A549 treated with AZD2906 at 1 μM for 4 hours (cell line): ENCODE results near the gene CFD. TPM values are rescaled to one million over a fixed set of nuclear protein-coding genes. Genes with fewer than 3 reads are reported as not detected.

Source experiments
- total RNA-seq: library from RNA; stranded (reverse); fragments of 200-300 nt; extraction: Qiagen RNA extraction; gene quantifications from 5 replicates; pipeline ENCODE4 v1.2.3, GENCODE V29; 2022

CFD gene
- 10.6 to 25.0 TPM (median 22.7 TPM) in 5 replicates for total RNA-seq

DNA sequence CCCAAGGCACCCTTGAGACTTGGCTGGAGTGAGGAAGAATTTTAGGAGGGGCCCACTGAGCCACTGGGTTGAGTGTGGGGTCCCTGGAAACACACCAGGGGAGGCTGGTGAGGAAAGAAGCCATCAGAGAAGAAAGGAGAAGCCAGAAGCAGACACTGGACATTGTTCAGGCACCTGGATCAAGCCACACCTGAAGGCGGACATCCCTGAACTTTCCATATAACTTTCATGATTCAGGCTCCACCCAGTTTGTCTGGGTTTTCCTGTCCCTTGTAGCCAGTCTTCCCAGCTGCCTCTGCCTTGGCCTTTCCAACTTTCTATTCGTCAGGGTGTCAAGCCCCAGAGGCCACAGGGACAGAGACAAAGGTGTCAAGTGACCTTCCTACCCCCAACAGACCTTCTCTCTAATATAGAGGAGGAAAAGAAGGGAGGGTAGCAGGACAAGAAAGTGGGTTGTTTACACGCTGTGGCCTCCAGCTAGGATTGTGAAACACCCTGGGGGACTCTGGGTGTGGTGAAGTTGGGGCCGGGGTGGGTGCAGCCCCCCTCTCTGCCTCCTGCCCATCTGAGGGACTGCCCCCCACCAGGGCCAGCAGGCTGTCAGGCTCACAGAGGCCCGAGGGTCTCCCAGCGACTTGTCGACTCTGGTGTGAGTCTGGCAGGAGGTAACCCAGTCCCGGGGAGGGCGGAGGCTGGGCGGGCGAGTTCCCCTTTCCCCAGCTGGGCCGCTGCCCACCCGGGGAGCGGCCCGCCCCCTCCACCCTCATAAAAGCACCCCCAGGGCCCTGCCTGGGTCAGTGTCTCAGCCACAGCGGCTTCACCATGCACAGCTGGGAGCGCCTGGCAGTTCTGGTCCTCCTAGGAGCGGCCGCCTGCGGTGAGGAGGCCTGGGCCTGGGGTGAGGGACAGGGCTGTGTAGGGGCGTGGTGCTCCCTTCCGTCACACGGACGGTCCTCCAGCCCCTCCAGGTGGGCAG lies at the start of gene CFD:
CFD (plus strand) TSS at position 797 of the 976 bp plus-strand sequence; CDS start at position 823, 26 bp downstream.

DNA sequence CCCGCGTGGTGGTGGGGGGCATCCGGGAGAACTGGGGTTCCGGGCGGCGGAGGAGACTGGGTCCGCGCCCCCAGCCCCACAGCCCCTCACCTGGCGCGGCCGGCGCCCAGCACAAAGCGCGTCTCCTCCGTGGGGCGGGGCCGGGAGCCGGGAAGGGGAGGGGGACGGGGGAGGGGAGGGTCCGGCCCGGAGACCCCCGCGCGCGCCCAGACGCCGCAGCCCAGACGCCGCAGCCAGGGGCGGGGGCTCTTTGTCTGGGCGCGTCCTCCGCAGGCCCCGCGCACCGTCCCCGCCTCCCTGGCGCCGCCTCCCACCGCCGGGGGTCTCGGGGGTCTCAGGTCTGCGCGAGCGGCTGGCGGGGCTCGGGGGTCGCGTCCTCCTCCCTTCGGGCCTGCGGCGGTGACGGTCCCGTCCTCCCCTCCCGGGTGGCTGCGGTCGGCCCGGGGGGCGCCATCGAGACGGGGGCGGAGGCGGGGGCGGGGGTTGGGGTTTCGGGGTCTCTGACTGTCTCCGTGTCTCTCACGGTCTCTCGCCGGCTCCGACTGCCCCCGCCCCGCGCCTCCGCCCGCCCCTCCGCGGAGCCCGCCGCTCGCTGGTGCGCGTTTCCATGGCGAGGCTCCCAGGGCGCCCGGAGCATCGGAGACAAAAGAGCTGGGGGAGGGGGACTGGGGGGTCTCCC lies 37.5 kb upstream of the CFD start, which contains the start of gene PLPPR3:
PLPPR3 (minus strand) TSS at position 131 of the 679 bp plus-strand sequence. CDS start 396 bp downstream, outside the sequence.

DNA sequence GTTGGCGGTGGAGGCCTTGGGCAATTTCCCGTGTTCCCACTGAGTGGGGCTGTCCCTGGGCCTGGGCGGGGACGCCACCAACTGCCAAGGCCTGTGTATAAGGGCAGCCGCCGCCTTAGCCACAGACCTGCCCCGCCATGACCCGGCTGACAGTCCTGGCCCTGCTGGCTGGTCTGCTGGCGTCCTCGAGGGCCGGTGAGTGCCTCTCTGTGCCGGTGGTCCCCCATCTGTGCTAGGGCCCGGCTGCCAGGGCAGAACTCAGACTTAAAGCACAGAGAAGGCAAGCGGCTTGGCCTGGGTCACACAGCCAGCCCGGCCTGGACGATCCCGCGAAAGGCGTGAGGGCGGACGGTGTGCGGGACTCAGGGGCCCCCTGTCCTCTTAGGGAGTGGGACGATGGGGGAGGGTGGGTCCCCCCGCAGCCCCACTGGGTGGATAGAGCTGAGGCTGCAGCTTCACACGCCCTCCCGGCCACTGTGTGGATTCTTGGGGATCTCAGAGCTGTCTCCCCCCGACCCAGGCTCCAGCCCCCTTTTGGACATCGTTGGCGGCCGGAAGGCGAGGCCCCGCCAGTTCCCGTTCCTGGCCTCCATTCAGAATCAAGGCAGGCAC lies 31.6 kb upstream of the CFD start, which contains the start of gene AZU1:
AZU1 (plus strand) TSS at position 128 of the 612 bp plus-strand sequence; CDS start at position 138, 10 bp downstream.

DNA sequence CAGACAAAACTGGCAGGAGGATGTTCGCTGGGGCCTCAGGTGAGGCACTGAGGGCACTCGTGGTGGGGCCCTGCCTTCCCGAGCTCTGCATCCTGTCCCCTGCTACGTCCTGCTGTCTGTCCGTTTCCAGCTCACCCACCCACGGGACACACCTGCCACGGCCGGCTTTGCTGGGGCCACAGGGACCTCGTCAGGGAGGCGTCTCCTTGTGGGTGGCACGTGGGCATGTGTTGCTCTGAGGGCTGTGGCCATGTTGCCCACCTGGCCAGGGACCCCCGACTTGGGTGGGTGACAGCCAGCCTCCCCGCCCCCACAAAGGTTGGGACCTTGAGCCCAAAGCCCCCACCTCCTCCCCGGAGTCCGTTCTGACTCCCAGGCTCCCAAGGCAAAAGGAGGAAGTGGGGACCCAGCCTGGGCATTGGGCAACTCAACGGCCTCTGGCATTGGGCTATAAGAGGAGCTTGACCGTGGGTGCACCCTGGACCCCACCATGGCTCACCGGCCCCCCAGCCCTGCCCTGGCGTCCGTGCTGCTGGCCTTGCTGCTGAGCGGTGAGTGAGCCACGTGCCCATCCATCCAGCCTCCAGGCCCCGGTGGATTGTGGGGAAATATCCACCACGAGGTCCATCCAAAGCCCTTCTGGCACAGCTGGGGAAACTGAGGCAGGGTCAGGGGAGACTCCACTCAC lies 18.8 kb upstream of the CFD start, which contains the start of gene PRTN3:
PRTN3 (plus strand) TSS at position 481 of the 688 bp plus-strand sequence; CDS start at position 491, 10 bp downstream.

DNA sequence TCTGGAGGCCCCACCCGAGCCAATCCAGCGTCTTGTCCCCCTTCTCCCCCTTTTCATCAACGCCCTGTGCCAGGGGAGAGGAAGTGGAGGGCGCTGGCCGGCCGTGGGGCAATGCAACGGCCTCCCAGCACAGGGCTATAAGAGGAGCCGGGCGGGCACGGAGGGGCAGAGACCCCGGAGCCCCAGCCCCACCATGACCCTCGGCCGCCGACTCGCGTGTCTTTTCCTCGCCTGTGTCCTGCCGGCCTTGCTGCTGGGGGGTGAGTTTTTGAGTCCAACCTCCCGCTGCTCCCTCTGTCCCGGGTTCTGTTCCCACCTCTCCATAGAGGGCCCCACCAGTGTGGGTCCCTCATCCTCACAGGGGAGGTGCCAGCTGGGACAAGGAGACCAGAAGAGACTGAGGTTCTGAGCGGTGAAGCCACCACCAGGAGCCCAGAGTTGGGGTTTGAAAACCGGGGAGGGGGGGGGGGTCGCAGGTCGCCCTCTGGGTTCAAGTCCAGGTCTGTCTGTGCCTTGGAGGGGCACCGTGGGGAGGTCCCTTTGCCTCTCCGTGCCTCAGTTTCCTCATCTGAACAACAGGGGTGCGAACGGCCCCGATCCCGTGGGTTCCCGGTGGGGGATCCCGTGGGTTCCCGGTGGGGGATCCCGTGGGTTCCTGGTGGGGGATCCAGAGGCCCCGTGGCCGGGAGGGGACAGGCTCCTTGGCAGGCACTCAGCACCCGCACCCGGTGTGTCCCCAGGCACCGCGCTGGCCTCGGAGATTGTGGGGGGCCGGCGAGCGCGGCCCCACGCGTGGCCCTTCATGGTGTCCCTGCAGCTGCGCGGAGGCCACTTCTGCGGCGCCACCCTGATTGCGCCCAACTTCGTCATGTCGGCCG lies 7.1 kb upstream of the CFD start, which contains the start of gene ELANE:
ELANE (plus strand) TSS at position 168 of the 878 bp plus-strand sequence; CDS start at position 194, 26 bp downstream.

DNA sequence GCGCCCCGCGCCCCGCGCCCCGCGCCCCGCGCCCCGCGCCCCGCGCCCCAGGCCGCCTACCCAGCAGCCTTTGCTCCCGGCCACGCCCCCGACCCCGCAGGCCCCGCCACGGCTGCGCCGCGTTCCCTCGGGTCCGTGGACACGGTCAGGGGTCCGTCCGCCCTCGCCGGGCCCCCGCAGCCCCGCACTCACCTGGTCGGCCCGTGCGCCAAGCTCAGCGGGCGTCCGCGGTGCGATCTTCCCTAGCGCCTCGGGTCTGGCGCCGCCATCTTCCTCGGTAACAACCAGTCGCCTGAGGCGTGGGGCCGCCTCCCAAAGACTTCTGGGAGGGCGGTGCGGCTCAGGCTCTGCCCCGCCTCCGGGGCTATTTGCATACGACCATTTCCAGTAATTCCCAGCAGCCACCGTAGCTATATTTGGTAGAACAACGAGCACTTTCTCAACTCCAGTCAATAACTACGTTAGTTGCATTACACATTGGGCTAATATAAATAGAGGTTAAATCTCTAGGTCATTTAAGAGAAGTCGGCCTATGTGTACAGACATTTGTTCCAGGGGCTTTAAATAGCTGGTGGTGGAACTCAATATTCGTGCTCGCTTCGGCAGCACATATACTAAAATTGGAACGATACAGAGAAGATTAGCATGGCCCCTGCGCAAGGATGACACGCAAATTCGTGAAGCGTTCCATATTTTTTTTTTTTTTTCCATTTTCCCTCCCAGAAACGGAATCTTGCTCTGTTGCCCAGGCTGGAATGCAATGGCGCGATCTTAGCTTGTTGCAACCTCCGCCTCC lies 33.6 kb downstream of the CFD start, which contains the start of the genes MED16 and RNU6-9:
MED16 (minus strand) TSS at position 294 of the 796 bp plus-strand sequence. CDS start 2,056 bp downstream, outside the sequence.
RNU6-9 (plus strand) TSS at position 591 of the 796 bp plus-strand sequence.

Other genes starting within 250 kb of the CFD start
- 63.3 to 94.7 TPM (median 88.7 TPM) in 5 replicates for gene POLRMT, start 226.1 kb upstream of the CFD start, total RNA-seq
- gene FGF22, start 219.8 kb upstream of the CFD start, total RNA-seq, result 0.46 to 0.82 TPM (median 0.66 TPM) in 5 replicates
- gene RNF126, start 196.4 kb upstream of the CFD start, total RNA-seq, result 54.8 to 75.9 TPM (median 73.1 TPM) in 5 replicates
- 217 to 278 TPM (median 258 TPM) in 5 replicates for gene FSTL3, start 183.3 kb upstream of the CFD start, total RNA-seq
- gene PRSS57, start 164.2 kb upstream of the CFD start, total RNA-seq, result 0.17 to 0.18 TPM in 2 of 5 replicates, not detected in the others
- 11.4 to 15.5 TPM (median 14.4 TPM) in 5 replicates for gene PALM, start 150.7 kb upstream of the CFD start, total RNA-seq
- 67.9 to 84.4 TPM (median 83.1 TPM) in 5 replicates for gene MISP, start 108.6 kb upstream of the CFD start, total RNA-seq
- gene PTBP1, start 62.2 kb upstream of the CFD start, total RNA-seq, result 194 to 234 TPM (median 198 TPM) in 5 replicates
- 3.1 to 5.0 TPM (median 4.7 TPM) in 5 replicates for gene PLPPR3, start 37.7 kb upstream of the CFD start, total RNA-seq
- gene AZU1, start 31.8 kb upstream of the CFD start, total RNA-seq, result 0.11 to 0.24 TPM (median 0.20 TPM) in 5 replicates
- 0.15 to 0.60 TPM (median 0.43 TPM) in 5 replicates for gene PRTN3, start 18.7 kb upstream of the CFD start, total RNA-seq
- gene ELANE, start 7.4 kb upstream of the CFD start, total RNA-seq, result 0.14 to 0.23 TPM (median 0.16 TPM) in 5 replicates
- 14.3 to 26.1 TPM (median 24.5 TPM) in 5 replicates for gene MED16, start 33.5 kb downstream of the CFD start, total RNA-seq
- not detected in 5 replicates for gene RNU6-9, start 33.8 kb downstream of the CFD start, total RNA-seq
- gene R3HDM4, start 53.6 kb downstream of the CFD start, total RNA-seq, result 28.8 to 39.9 TPM (median 38.1 TPM) in 5 replicates
- gene KISS1R, start 57.7 kb downstream of the CFD start, total RNA-seq, result 0.25 to 0.48 TPM (median 0.41 TPM) in 5 replicates
- 3.8 to 6.8 TPM (median 5.1 TPM) in 5 replicates for gene ARID3A, start 66.4 kb downstream of the CFD start, total RNA-seq
- 48.2 to 72.0 TPM (median 68.3 TPM) in 5 replicates for gene WDR18, start 124.7 kb downstream of the CFD start, total RNA-seq
- gene GRIN3B, start 140.8 kb downstream of the CFD start, total RNA-seq, result 2.5 to 3.5 TPM (median 3.2 TPM) in 5 replicates
- gene TMEM259, start 161.5 kb downstream of the CFD start, total RNA-seq, result 80.7 to 142 TPM (median 126 TPM) in 5 replicates
- not detected in 5 replicates for gene RNU6-2, start 161.9 kb downstream of the CFD start, total RNA-seq
- gene CNN2, start 166.9 kb downstream of the CFD start, total RNA-seq, result 77.2 to 98.9 TPM (median 91.0 TPM) in 5 replicates
- gene ABCA7, start 180.4 kb downstream of the CFD start, total RNA-seq, result 13.3 to 21.7 TPM (median 16.4 TPM) in 5 replicates
- gene ARHGAP45, start 207.5 kb downstream of the CFD start, total RNA-seq, result 2.8 to 5.5 TPM (median 5.4 TPM) in 5 replicates
- gene POLR2E, start 235.7 kb downstream of the CFD start, total RNA-seq, result 193 to 258 TPM (median 237 TPM) in 5 replicates
- 415 to 542 TPM (median 517 TPM) in 5 replicates for gene GPX4, start 244.3 kb downstream of the CFD start, total RNA-seq